Regular cardiac myocyte (primary cell): Measurements from ENCODE around the gene METTL27. TPM values are rescaled to one million over a fixed set of nuclear protein-coding genes. Genes with fewer than 3 reads are reported as not detected.

Source experiments
- total RNA-seq: library from RNA; depleted of rRNA; stranded (reverse); fragments of >200 nt; gene quantifications from 2 replicates; pipeline ENCODE4 v1.2.3, GENCODE V29; 2014

METTL27 gene
- total RNA-seq = 9.9 and 11.5 TPM in 2 replicates

DNA sequence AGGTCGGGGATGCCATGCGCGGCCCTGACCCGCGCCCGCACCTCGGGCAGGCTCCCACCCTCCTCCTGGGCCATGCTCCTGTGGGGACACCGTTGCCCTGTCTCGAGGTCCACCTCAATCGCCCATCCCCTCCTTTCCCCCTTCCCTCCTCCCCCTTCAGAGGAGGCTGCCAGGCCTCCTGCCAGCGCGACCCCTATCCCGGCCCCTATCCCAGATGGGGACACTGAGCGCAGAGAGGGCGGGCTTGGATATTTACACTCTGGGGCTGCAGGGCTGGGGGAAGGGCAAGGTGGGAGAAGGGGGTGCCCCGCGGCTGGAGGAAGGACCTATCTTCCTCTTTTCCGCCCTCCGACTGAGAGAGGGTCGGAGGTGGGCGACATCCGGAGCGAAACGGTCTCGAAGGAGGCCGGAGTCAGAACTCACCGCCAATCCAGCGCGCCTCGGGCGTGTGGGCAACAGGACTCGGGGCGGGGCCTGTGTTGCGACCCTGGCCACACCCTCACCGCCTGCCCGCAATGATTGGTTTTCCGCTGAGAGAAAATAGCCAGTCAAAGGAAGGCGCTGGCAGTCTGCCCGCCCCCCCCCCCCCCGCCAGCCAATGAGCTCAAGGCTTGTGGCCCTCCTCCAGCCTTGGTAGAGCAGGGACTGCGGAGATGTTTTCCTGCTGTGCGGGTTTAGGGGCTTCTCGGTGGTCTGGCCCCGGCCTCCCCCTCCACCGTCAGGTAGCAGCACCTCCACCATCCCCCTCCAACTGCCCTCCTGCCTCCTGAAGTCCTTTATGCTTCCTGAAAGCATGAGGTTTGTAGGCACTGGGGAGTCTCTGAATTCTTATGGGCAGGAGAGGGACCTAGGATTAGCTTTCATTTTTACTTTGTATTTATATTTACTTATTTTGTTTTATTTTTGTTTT lies at the start of gene METTL27:
TSS of gene METTL27 (minus strand) at position 450 of the 910 bp plus-strand sequence. CDS start at position 74, 376 bp downstream.

GRCh38 chr7:73860859-73861258 lies 18.5 kb upstream of the METTL27 start, which contains the start of gene TMEM270:
Gene TMEM270, plus strand, starts transcription at chr7:73861159. Its CDS starts 36 bp downstream, at chr7:73861195.

GRCh38 chr7:73830681-73831583 lies 11.4 kb downstream of the METTL27 start, which contains the start of gene CLDN4:
Gene CLDN4, plus strand, starts transcription at chr7:73830996. Its CDS starts 206 bp downstream, at chr7:73831202.

Other genes starting within 250 kb of the METTL27 start
- not detected in 2 replicates for gene MLXIPL, start 218.0 kb downstream of the METTL27 start, total RNA-seq
- 2.3 and 5.9 TPM in 2 replicates for gene VPS37D, start 174.7 kb downstream of the METTL27 start, total RNA-seq
- 1.7 and 3.6 TPM in 2 replicates for gene DNAJC30, start 159.1 kb downstream of the METTL27 start, total RNA-seq
- gene BUD23, start 158.9 kb downstream of the METTL27 start, total RNA-seq = 49.0 and 98.9 TPM in 2 replicates
- 27.1 and 52.1 TPM in 2 replicates for gene STX1A, start 122.8 kb downstream of the METTL27 start, total RNA-seq
- gene ABHD11, start 103.7 kb downstream of the METTL27 start, total RNA-seq = 5.4 and 20.9 TPM in 2 replicates
- not detected in 2 replicates for gene CLDN3, start 72.2 kb downstream of the METTL27 start, total RNA-seq
- gene CLDN4, start 11.5 kb downstream of the METTL27 start, total RNA-seq = 0.85 and 2.7 TPM in 2 replicates
- gene TMEM270, start 18.6 kb upstream of the METTL27 start, total RNA-seq = not detected in 2 replicates
- 6.2 and 6.9 TPM in 2 replicates for gene ELN, start 185.7 kb upstream of the METTL27 start, total RNA-seq
- 18.3 and 32.8 TPM in 2 replicates for gene LIMK1, start 241.3 kb upstream of the METTL27 start, total RNA-seq